GM12801 (cell line): ENCODE measurements around the gene ZBTB32.

ENCODE experiments used
- TF ChIP-seq, protein P1 (sequence below): IDR thresholded peaks from one replicate; pipeline ENCODE4 v1.5.1; 2011; ENCODE audit warnings: control low read depth; ENCODE audit not compliant: insufficient read length; ENCODE audit errors: extremely low read depth

The ZBTB32 gene

GRCh38 chr19:35755131-35755549, 50.8 kb downstream of the ZBTB32 start:
- TF ChIP-seq, protein P1, sequence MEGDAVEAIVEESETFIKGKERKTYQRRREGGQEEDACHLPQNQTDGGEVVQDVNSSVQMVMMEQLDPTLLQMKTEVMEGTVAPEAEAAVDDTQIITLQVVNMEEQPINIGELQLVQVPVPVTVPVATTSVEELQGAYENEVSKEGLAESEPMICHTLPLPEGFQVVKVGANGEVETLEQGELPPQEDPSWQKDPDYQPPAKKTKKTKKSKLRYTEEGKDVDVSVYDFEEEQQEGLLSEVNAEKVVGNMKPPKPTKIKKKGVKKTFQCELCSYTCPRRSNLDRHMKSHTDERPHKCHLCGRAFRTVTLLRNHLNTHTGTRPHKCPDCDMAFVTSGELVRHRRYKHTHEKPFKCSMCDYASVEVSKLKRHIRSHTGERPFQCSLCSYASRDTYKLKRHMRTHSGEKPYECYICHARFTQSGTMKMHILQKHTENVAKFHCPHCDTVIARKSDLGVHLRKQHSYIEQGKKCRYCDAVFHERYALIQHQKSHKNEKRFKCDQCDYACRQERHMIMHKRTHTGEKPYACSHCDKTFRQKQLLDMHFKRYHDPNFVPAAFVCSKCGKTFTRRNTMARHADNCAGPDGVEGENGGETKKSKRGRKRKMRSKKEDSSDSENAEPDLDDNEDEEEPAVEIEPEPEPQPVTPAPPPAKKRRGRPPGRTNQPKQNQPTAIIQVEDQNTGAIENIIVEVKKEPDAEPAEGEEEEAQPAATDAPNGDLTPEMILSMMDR = no peak

DNA sequence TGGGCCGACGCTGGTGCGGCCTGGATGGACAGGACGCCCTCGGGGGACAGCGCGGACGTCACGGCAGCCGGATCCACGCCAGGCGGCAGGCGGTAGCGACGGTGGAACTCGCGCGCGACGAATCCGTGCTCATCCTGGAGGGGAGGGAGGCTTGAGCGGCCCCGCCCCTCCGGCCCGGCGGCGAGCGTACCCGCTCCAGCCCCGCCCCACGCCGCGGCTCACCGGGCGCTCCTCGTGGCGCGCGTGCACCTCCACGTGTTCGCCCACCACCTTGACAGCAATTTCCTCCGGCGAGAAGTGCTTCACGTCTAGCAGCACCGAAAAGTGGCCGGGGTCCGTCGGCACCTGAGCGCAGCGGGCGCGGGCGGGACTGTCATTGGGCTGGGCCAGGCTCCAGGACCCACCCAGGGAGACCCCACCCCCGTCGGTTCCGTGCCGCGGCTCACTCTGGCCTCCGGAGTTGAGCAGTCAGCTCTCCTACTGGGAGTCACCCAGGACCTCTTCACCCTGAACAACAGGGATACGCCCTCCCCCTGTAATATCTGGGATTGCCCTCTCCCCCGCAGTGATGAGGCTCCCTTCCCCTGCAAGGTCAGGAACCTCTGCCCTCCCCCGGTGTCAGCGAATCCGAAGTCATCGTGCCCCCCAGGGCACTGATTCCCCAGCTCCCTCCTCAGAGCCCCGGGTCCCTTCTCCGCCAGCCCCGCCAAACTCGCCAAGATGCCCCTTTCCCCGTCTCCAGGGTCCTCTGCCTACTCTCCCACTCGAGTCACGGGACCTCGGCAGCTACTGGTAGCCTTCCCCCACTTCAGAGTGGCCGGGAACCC, 51.4 kb downstream of the ZBTB32 start:
- TF ChIP-seq, protein P1 = no peak

- TF ChIP-seq, protein P1 = no peak
Observed at GRCh38 chr19:35756377-35757230, 52.2 kb downstream of the ZBTB32 start, which contains the start of gene HSPB6. Gene HSPB6, minus strand, starts transcription at chr19:35757029. Its CDS starts 21 bp downstream, at chr19:35757008.

- TF ChIP-seq, protein P1 = no peak
Observed at GRCh38 chr19:35757231-35757748, 52.9 kb downstream of the ZBTB32 start.

GRCh38 chr19:35757749-35758608, 53.6 kb downstream of the ZBTB32 start, which contains the start of gene PROSER3:
Gene PROSER3, plus strand, starts transcription at chr19:35758176. Its CDS starts 40 bp downstream, at chr19:35758216.
- TF ChIP-seq, protein P1 = no peak

DNA sequence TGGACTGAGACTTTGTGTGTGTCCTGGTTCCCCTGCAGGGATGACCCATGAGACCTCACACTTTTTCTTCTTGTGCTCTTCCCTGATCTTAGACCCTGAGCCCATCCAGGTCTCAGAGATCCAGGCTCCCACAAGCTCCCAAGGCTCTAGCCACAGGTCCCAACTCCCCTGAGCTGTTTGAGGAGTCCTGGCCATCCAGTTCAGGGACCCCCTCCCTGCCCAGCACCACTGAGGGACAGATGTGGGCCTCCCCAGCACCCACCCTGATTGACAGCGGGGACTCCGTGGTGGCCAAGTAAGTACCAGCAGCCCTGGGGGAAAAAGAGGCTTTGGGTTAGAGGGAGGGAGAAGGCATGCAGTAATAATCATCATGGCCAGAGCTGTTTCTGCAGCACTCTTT, 55.3 kb downstream of the ZBTB32 start:
- TF ChIP-seq, protein P1 = no peak
